HepG2 (cell line): ENCODE results near the gene RAB6A. TPM values are rescaled to one million over a fixed set of nuclear protein-coding genes. Genes with fewer than 3 reads are reported as not detected.
A peak's percentile ranks its signal among the peaks of the same experiment; 100 is the strongest.

Experiments used
- ATAC-seq: fragments of 200-7000 bp; cut with Tn5 transposase; 3 replicates; pipeline ENCODE4 v1.9.1; 2020; ENCODE audit warnings: mild to moderate bottlenecking, moderate library complexity
- BruUV-seq: library from RNA; stranded (reverse); fragments of 400-500 nt; replicated peaks from 2 replicates; lab custom pipeline; 2021; lab: Mats Ljungman, UMichigan
- CTCF ChIA-PET: fragments of 300-600 bp; formaldehyde crosslinking; extraction: SDS; loops from one replicate; lab custom pipeline; 2021; ENCODE audit warnings: low total read pairs, inconsistent platforms, low intra/inter-chr PET ratio; lab: Yijun Ruan, JAX
- POLR2A ChIA-PET: fragments of 350-600 bp; sonication (Branson Sonifier 250); formaldehyde crosslinking; loops from one replicate; lab custom pipeline; 2020; ENCODE audit warnings: antibody characterized with exemption, inconsistent platforms; lab: Yijun Ruan, JAX
- DNase-seq: peaks from one replicate; pipeline ENCODE4 v3.0.0-alpha.2; 2015; ENCODE audit warnings: low spot score
- FAIRE-seq: peaks from 3 replicates; lab custom pipeline; 2011; peaks lifted over from hg19 to GRCh38; lab: Jason Lieb, UNC
- H2AFZ ChIP-seq: one replicate; pipeline ENCODE4 v1.6.1; 2011; ENCODE audit warnings: low read length, inconsistent platforms
- H3K27ac ChIP-seq: fragments of 300-600 bp; 3 replicates; pipeline ENCODE4 v1.8.0; 2011; ENCODE audit warnings: mixed run types, mild to moderate bottlenecking, mixed read lengths, low read length, inconsistent platforms; ENCODE audit not compliant: insufficient read depth; ENCODE audit errors: extremely low read length
- H3K27me3 ChIP-seq, 2 experiments: fragments of 200-600 bp in 1 of 2; 2 replicates in 1 of 2; 3 replicates in 1 of 2; pipeline versions ENCODE4 v1.6.0 to v1.8.0; 2011; ENCODE audit warnings: low read length in 2 of 2, mild to moderate bottlenecking in 2 of 2, moderate library complexity in 2 of 2, inconsistent platforms in 1 of 2; ENCODE audit not compliant: insufficient read depth in 2 of 2, control insufficient read depth in 1 of 2
- H3K36me3 ChIP-seq, 2 experiments: fragments of 200-600 bp in 1 of 2; replicated peaks in 1 of 2; 2 replicates in 1 of 2; 3 replicates in 1 of 2; pipeline versions ENCODE4 v1.5.1 to v1.8.0; 2011; ENCODE audit warnings: low read length in 2 of 2, inconsistent platforms in 1 of 2; ENCODE audit not compliant: insufficient read depth in 2 of 2, control insufficient read depth in 1 of 2
- H3K4me1 ChIP-seq: 2 replicates; pipeline ENCODE4 v1.5.1; 2012; ENCODE audit warnings: low read length, inconsistent platforms; ENCODE audit not compliant: insufficient read depth
- H3K4me2 ChIP-seq: 2 replicates; pipeline ENCODE4 v1.6.0; 2011; ENCODE audit warnings: low read depth, low read length, inconsistent platforms
- H3K4me3 ChIP-seq, 3 experiments: fragments of 200-600 bp in 1 of 3; sonication (generic), shearing (Covaris generic) in 1 of 3; replicated peaks in 1 of 3; 2 replicates each; pipeline ENCODE4 v1.5.1; 2011 to 2016; ENCODE audit warnings: low read length in 3 of 3, inconsistent platforms in 2 of 3, low read depth in 2 of 3, mild to moderate bottlenecking in 2 of 3, control low read depth in 1 of 3, mixed read lengths in 1 of 3; ENCODE audit not compliant: insufficient read depth in 1 of 3
- H3K79me2 ChIP-seq: one replicate; pipeline ENCODE4 v1.6.1; 2011; ENCODE audit warnings: low read length, inconsistent platforms; ENCODE audit not compliant: insufficient read depth
- H3K9ac ChIP-seq: 2 replicates; pipeline ENCODE4 v1.6.0; 2011; ENCODE audit warnings: mild to moderate bottlenecking, low read depth, low read length, inconsistent platforms; ENCODE audit not compliant: insufficient read depth
- H3K9me3 ChIP-seq: 2 replicates; pipeline ENCODE4 v1.5.1; 2012; ENCODE audit warnings: mild to moderate bottlenecking, low read length
- H4K20me1 ChIP-seq: 2 replicates; pipeline ENCODE4 v1.6.0; 2011; ENCODE audit warnings: inconsistent platforms, mild to moderate bottlenecking, low read length, moderate library complexity; ENCODE audit not compliant: insufficient read depth
- AGO2 ChIP-seq: fragments of 200-400 bp; formaldehyde crosslinking; optimal IDR thresholded peaks from 2 replicates; pipeline ENCODE3; 2017; ENCODE audit warnings: mild to moderate bottlenecking, low read depth, low read length, moderate library complexity
- CEBPB ChIP-seq: IDR thresholded peaks from 2 replicates; pipeline ENCODE4 v1.6.1; 2011; ENCODE audit warnings: low read depth, low read length, improper control_type of control experiment, borderline replicate concordance
- FOXA3 ChIP-seq: IDR thresholded peaks from 2 replicates; pipeline ENCODE4 v1.6.1; 2016; ENCODE audit warnings: missing genetic modification reagents, missing compliant biosample characterization
- GMEB2 ChIP-seq: IDR thresholded peaks from 2 replicates; pipeline ENCODE4 v1.6.1; 2016; ENCODE audit warnings: missing biosample characterization, missing genetic modification reagents, low read depth
- GTF2F1 ChIP-seq: fragments of 150-350 bp; IDR thresholded peaks from 2 replicates; pipeline ENCODE4 v1.6.1; 2014; ENCODE audit warnings: low read length
- KLF6 ChIP-seq: IDR thresholded peaks from 2 replicates; pipeline ENCODE4 v1.8.0; 2016; ENCODE audit warnings: missing biosample characterization, missing genetic modification reagents
- NCOA2 ChIP-seq: sonication (generic); formaldehyde crosslinking; IDR thresholded peaks from 2 replicates; pipeline ENCODE4 v1.8.0; 2022; ENCODE audit warnings: inconsistent platforms
- NFYB ChIP-seq: sonication (generic); formaldehyde crosslinking; IDR thresholded peaks from 2 replicates; pipeline ENCODE4 v1.4.0; 2020; ENCODE audit warnings: missing genetic modification reagents
- NR2F6 ChIP-seq, 2 experiments: IDR thresholded peaks; 2 replicates each; pipeline ENCODE4 v1.6.1; 2016; ENCODE audit warnings: antibody characterized with exemption in 1 of 2, mild to moderate bottlenecking in 1 of 2
- PAWR ChIP-seq: sonication (generic); formaldehyde crosslinking; IDR thresholded peaks from 2 replicates; pipeline ENCODE4 v1.4.0; 2020; ENCODE audit warnings: missing genetic modification reagents, mild to moderate bottlenecking, borderline replicate concordance
- SMAD9 ChIP-seq: sonication (generic); formaldehyde crosslinking; IDR thresholded peaks from 2 replicates; pipeline ENCODE4 v1.5.1; 2020; ENCODE audit warnings: mild to moderate bottlenecking, missing genetic modification reagents
- SP2 ChIP-seq: sonication (generic); formaldehyde crosslinking; IDR thresholded peaks from 2 replicates; pipeline ENCODE4 v1.5.1; 2020; ENCODE audit warnings: mild to moderate bottlenecking, missing genetic modification reagents
- ZNF3 ChIP-seq: IDR thresholded peaks from 2 replicates; pipeline ENCODE4 v1.7.0; 2017; ENCODE audit warnings: inconsistent platforms
- ZNF496 ChIP-seq: sonication (generic); formaldehyde crosslinking; IDR thresholded peaks from 2 replicates; pipeline ENCODE4 v1.8.1; 2023; ENCODE audit warnings: mild to moderate bottlenecking, moderate library complexity, missing genetic modification reagents; ENCODE audit not compliant: insufficient replicate concordance
- whole genome bisulfite sequencing: methylation state at CpG from one replicate; pipeline ENCODE4 v1.1.6; 2017; ENCODE audit warnings: low lambda C conversion rate; 5-methylcytosine and 5-hydroxymethylcytosine counted together
- in situ Hi-C: cut with HindIII; loops from 2 replicates; pipeline ENCODE4 v1.10.0; 2017; ENCODE audit warnings: low pct_unique_long_range_greater_than_20kb; ENCODE audit not compliant: extremely low pct_ligation_motif_present
- intact Hi-C: fragments of 100-400 bp; cut with micrococcal nuclease; formaldehyde crosslinking; loops from one replicate; pipeline ENCODE4 v1.10.0; 2022; ENCODE audit not compliant: unreplicated experiment
- polyA plus RNA-seq, 8 experiments: library from polyadenylated mRNA; depleted of rRNA in 3 of 8; stranded (reverse) in 7 of 8; unstranded in 1 of 8; fragments of >200 nt; fragmentation: Illumina TruSeq in 4 of 8; extraction: Trizol in 4 of 8; gene quantifications; 2 replicates each; pipeline versions ENCODE4 v1.2.1 to v1.2.3, GENCODE V29; 2011 to 2016; ENCODE audit warnings: low read depth in 4 of 8, missing spikeins in 1 of 8, mixed read lengths in 1 of 8; ENCODE audit not compliant: insufficient read depth in 1 of 8
- total RNA-seq, 5 experiments: library from RNA; depleted of rRNA; stranded (reverse); fragments of >200 nt; fragmentation: Illumina TruSeq; extraction: Trizol; gene quantifications; 2 replicates each; pipeline ENCODE4 v1.2.3, GENCODE V29; 2016; ENCODE audit warnings: low read depth in 1 of 5
- TF ChIP-seq, protein P1 (sequence below): sonication (generic); formaldehyde crosslinking; IDR thresholded peaks from 2 replicates; pipeline ENCODE4; 2020; ENCODE audit warnings: missing genetic modification reagents, mild to moderate bottlenecking, borderline replicate concordance

RAB6A gene
- total and polyA plus RNA-seq, 2 of the 13 experiments (the other 11 are each of a cell fraction or from before 2014, with no cell fraction given), result 74.3 to 121 TPM

GRCh38 chr11:73758451-73758850, 2.4 kb downstream of the RAB6A start:
- BruUV-seq, result no TSS peak
- peaks cover 39% of the 10 kb centered on the region for H4K20me1 ChIP-seq
- in situ Hi-C loops, result no loop called here
- H2AFZ ChIP-seq, result no peak overlapping the region
- H3K79me2 ChIP-seq, result peaks cover 68% of the 10 kb centered on the region
- ChIA-PET CTCF (no interaction called here), POLR2A (interaction anchor here (1.0 to 3.3 kb wide), 2 partner anchors 21 to 26 kb away, joined by 4 to 21 read pairs; no protein-coding TSS in a partner anchor)
- peaks cover 48% of the 10 kb centered on the region for H3K4me1 ChIP-seq
- H3K9ac ChIP-seq, result peak overlapping the region; percentile 95
- H3K27me3 ChIP-seq, result no peaks in the 10 kb centered on the region; a peak in 1 of 5 replicates
- intact Hi-C loops, result no loop called here
- no peaks in the 10 kb centered on the region; a peak in 1 of 5 replicates for H3K36me3 ChIP-seq
- no peak for ATAC-seq
- no peak for FAIRE-seq
- TF ChIP-seq SMAD9, result no peak
- TF ChIP-seq GMEB2 (CRISPR knock-in tag), result no peak
- no peak for TF ChIP-seq NFYB (CRISPR knock-in tag)
- no peak for TF ChIP-seq GTF2F1
- no peak for TF ChIP-seq ZNF3 (CRISPR knock-in tag)
- TF ChIP-seq AGO2, result no peak
- peak overlapping the region; percentile 83 to 99 (median 97) for H3K4me3 ChIP-seq
- H3K9me3 ChIP-seq, result no peaks in the 10 kb centered on the region
- H3K4me2 ChIP-seq, result peak overlapping the region; percentile 89
- DNase-seq, result no peak
- WGBS, result 33% methylated on average over 1 of the region's 1 CpG
- no peak overlapping the region for H3K27ac ChIP-seq

GRCh38 chr11:73757598-73757997, 3.3 kb downstream of the RAB6A start:
- Histone ChIP-seq H3K4me3 (peak overlapping the region; percentile 22 to 97 (median 83); a peak in 5 of 6 replicates), H3K27me3 (no peaks in the 10 kb centered on the region; a peak in 1 of 5 replicates), H3K36me3 (peaks cover 0 to 2% of the 10 kb centered on the region in 2 experiments; a peak in 1 of 5 replicates), H3K4me1 (peaks cover 57% of the 10 kb centered on the region), H3K9me3 (no peaks in the 10 kb centered on the region), H3K79me2 (peaks cover 75% of the 10 kb centered on the region), H2AFZ (no peak overlapping the region), H3K27ac (peak overlapping the region; percentile 1), H4K20me1 (peaks cover 39% of the 10 kb centered on the region), H3K4me2 (peak overlapping the region; percentile 89), H3K9ac (peak overlapping the region; percentile 95; the same call in 1 of the 2 replicates)
- DNase-seq, result peak; percentile 29
- ChIA-PET CTCF (no interaction called here), POLR2A (interaction anchor here (0.8 to 3.3 kb wide), 3 partner anchors 9 to 27 kb away, joined by 4 to 21 read pairs (median 4); no protein-coding TSS in a partner anchor)
- ATAC-seq, result no peak
- in situ Hi-C loops, result no loop called here
- no TSS peak for BruUV-seq
- WGBS, result 69% methylated on average over 5 of the region's 5 CpGs
- intact Hi-C loops, result no loop called here
- FAIRE-seq, result no peak
- TF ChIP-seq ZNF496 (CRISPR knock-in tag) (no peak), FOXA3 (CRISPR knock-in tag) (peak; percentile 38; the same call in 1 of the 2 replicates), PAWR (CRISPR knock-in tag) (no peak), NCOA2 (CRISPR knock-in tag) (peak; percentile 38; the same call in 1 of the 2 replicates), KLF6 (0 out of 2 replicates have a peak, but pooled peaks have one; percentile 25), NR2F6 (IDR thresholded peaks at IDR 0.05) (no peak), NR2F6 (CRISPR knock-in tag; IDR thresholded peaks at IDR 0.05) (0 out of 2 replicates have a peak, but pooled peaks have one; percentile 14), CEBPB (peak; percentile 96), SP2 (CRISPR knock-in tag) (no peak)
- TF ChIP-seq, protein P1, sequence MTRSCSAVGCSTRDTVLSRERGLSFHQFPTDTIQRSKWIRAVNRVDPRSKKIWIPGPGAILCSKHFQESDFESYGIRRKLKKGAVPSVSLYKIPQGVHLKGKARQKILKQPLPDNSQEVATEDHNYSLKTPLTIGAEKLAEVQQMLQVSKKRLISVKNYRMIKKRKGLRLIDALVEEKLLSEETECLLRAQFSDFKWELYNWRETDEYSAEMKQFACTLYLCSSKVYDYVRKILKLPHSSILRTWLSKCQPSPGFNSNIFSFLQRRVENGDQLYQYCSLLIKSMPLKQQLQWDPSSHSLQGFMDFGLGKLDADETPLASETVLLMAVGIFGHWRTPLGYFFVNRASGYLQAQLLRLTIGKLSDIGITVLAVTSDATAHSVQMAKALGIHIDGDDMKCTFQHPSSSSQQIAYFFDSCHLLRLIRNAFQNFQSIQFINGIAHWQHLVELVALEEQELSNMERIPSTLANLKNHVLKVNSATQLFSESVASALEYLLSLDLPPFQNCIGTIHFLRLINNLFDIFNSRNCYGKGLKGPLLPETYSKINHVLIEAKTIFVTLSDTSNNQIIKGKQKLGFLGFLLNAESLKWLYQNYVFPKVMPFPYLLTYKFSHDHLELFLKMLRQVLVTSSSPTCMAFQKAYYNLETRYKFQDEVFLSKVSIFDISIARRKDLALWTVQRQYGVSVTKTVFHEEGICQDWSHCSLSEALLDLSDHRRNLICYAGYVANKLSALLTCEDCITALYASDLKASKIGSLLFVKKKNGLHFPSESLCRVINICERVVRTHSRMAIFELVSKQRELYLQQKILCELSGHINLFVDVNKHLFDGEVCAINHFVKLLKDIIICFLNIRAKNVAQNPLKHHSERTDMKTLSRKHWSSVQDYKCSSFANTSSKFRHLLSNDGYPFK (CRISPR knock-in tag), result no peak
